ENCODE data around the gene PLOD1. TPM values are rescaled to one million over a fixed set of nuclear protein-coding genes. Genes with fewer than 3 reads are reported as not detected.

Gene PLOD1
- total RNA-seq = 279 and 552 TPM in 2 replicates

GRCh38 chr1:11934302-11935056 lies at the start of gene PLOD1:
Gene PLOD1, plus strand, starts transcription at chr1:11934717. Its CDS starts 63 bp downstream, at chr1:11934780.

GRCh38 chr1:11979851-11980675 lies 45.5 kb downstream of the PLOD1 start, which contains the start of gene MFN2:
Gene MFN2, plus strand, starts transcription at chr1:11980444. Its CDS starts 8,725 bp downstream, at chr1:11989169.

Other genes with a start within 250 kb of the PLOD1 start
- under 0.01 and 0.12 TPM in 2 replicates for gene DRAXIN, start 243.0 kb upstream of the PLOD1 start, total RNA-seq
- gene AGTRAP, start 198.6 kb upstream of the PLOD1 start, total RNA-seq = 51.0 and 59.9 TPM in 2 replicates
- not detected in 2 replicates for gene C1orf167, start 172.5 kb upstream of the PLOD1 start, total RNA-seq
- 28.8 and 34.5 TPM in 2 replicates for gene MTHFR, start 128.8 kb upstream of the PLOD1 start, total RNA-seq
- 22.5 and 28.4 TPM in 2 replicates for gene CLCN6, start 128.5 kb upstream of the PLOD1 start, total RNA-seq
- gene NPPA, start 86.9 kb upstream of the PLOD1 start, total RNA-seq = not detected in 2 replicates
- not detected in 2 replicates for gene NPPB, start 75.8 kb upstream of the PLOD1 start, total RNA-seq
- 75.1 and 84.0 TPM in 2 replicates for gene KIAA2013, start 8.3 kb upstream of the PLOD1 start, total RNA-seq
- gene MFN2, start 45.7 kb downstream of the PLOD1 start, total RNA-seq = 61.0 and 84.4 TPM in 2 replicates
- gene MIIP, start 84.8 kb downstream of the PLOD1 start, total RNA-seq = 34.2 and 35.9 TPM in 2 replicates
- gene TNFRSF8, start 128.6 kb downstream of the PLOD1 start, total RNA-seq = 0.37 and 0.89 TPM in 2 replicates
- 8.2 and 18.3 TPM in 2 replicates for gene TNFRSF1B, start 232.3 kb downstream of the PLOD1 start, total RNA-seq